ENCODE data around the gene DYNC1LI2. TPM values are rescaled to one million over a fixed set of nuclear protein-coding genes. Genes with fewer than 3 reads are reported as not detected.

Gene DYNC1LI2
- total and polyA plus RNA-seq, 12 donors: 27.2 to 109 (median 88.2) TPM

- H3K27me3 ChIP-seq: no peaks in the 10 kb centered on the region
- intact Hi-C loops (cut with DNase I): no loop called here
- peaks cover 0 to 12% (median 0%) of the 10 kb centered on the region in 9 donors for H3K36me3 ChIP-seq
- no peak overlapping the region for H3K4me3 ChIP-seq
- WGBS, 2 donors: 87 to 90% methylated on average over 7 of the region's 7 CpGs
- no peaks in the 10 kb centered on the region for H3K9me3 ChIP-seq
- ATAC-seq (no peak), DNase-seq (no peak)
- no peak overlapping the region for H3K27ac ChIP-seq
- no peaks in the 10 kb centered on the region for H3K4me1 ChIP-seq
- TF ChIP-seq CTCF (IDR thresholded peaks at IDR 0.05): no peak
These were observed 74.2 kb downstream of the DYNC1LI2 start for GRCh38 chr16:66677179-66677578.

GRCh38 chr16:66676599-66676998, 74.8 kb downstream of the DYNC1LI2 start:
- no peak overlapping the region for H3K27ac ChIP-seq
- H3K4me3 ChIP-seq: no peak overlapping the region
- no peaks in the 10 kb centered on the region for H3K4me1 ChIP-seq
- intact Hi-C loops (cut with DNase I): no loop called here
- no peak for DNase-seq
- peaks cover 0 to 12% (median 0%) of the 10 kb centered on the region in 9 donors for H3K36me3 ChIP-seq
- H3K27me3 ChIP-seq: no peaks in the 10 kb centered on the region
- no peak for TF ChIP-seq CTCF (IDR thresholded peaks at IDR 0.05)
- 92 to 94% methylated on average over 3 of the region's 3 CpGs for WGBS, 2 donors
- no peak for ATAC-seq
- no peaks in the 10 kb centered on the region for H3K9me3 ChIP-seq

- Histone ChIP-seq H3K9me3 (no peaks in the 10 kb centered on the region), H3K27me3 (no peaks in the 10 kb centered on the region), H3K4me3 (no peak overlapping the region), H3K36me3 (peaks cover 0 to 9% (median 0%) of the 10 kb centered on the region in 9 donors), H3K4me1 (peaks cover 0 to 8% (median 0%) of the 10 kb centered on the region in 9 donors), H3K27ac (no peak overlapping the region)
- ATAC-seq (no peak), DNase-seq (no peak)
- no peak for TF ChIP-seq CTCF (IDR thresholded peaks at IDR 0.05)
- intact Hi-C loops (cut with DNase I): no loop called here
- 81 to 87% methylated on average over 2 of the region's 2 CpGs for WGBS, 2 donors
These were observed 77.7 kb downstream of the DYNC1LI2 start for GRCh38 chr16:66673691-66674090.

Other genes starting within 250 kb of the DYNC1LI2 start
- gene TK2, start 201.5 kb downstream of the DYNC1LI2 start, total RNA-seq: 10 to 100 TPM; 16.0 to 26.0 (median 21.4) TPM
- gene TK2, start 201.5 kb downstream of the DYNC1LI2 start, polyA plus RNA-seq: 10 to 100 TPM in 1 of 2 donors, 1 to 10 TPM in 1; 8.0 to 13.6 TPM
- gene CKLF, start 199.0 kb downstream of the DYNC1LI2 start, total RNA-seq: 10 to 100 TPM in 3 of 10 donors, 1 to 10 TPM in 7; 1.6 to 19.9 (median 6.7) TPM
- 10 to 100 TPM in 1 of 2 donors, 1 to 10 TPM in 1; 6.8 to 24.1 TPM for gene CKLF, start 199.0 kb downstream of the DYNC1LI2 start, polyA plus RNA-seq
- 1 to 10 TPM in 5 of 10 donors, under 1 TPM in 5; 0.50 to 2.1 (median 0.98) TPM for gene CMTM1, start 185.2 kb downstream of the DYNC1LI2 start, total RNA-seq
- gene CMTM1, start 185.2 kb downstream of the DYNC1LI2 start, polyA plus RNA-seq: under 1 TPM in 1 of 2 donors, not detected in 1; 0.19 TPM
- gene CMTM2, start 172.1 kb downstream of the DYNC1LI2 start, total RNA-seq: under 1 TPM in 4 of 10 donors, not detected in 6; 0.33 to 0.95 (median 0.63) TPM
- gene CMTM2, start 172.1 kb downstream of the DYNC1LI2 start, polyA plus RNA-seq: not detected
- 10 to 100 TPM in 3 of 10 donors, 1 to 10 TPM in 7; 6.6 to 19.9 (median 7.9) TPM for gene CMTM3, start 146.9 kb downstream of the DYNC1LI2 start, total RNA-seq
- 10 to 100 TPM; 12.0 to 18.0 TPM for gene CMTM3, start 146.9 kb downstream of the DYNC1LI2 start, polyA plus RNA-seq
- 10 to 100 TPM in 8 of 10 donors, 1 to 10 TPM in 2; 7.3 to 14.6 (median 12.1) TPM for gene CMTM4, start 54.9 kb downstream of the DYNC1LI2 start, total RNA-seq
- gene CMTM4, start 54.9 kb downstream of the DYNC1LI2 start, polyA plus RNA-seq: 1 to 10 TPM; 4.5 to 4.6 TPM
- under 1 TPM in 1 of 10 donors, not detected in 9; 0.12 TPM for gene TERB1, start 50.0 kb upstream of the DYNC1LI2 start, total RNA-seq
- not detected for gene TERB1, start 50.0 kb upstream of the DYNC1LI2 start, polyA plus RNA-seq
- 10 to 100 TPM; 29.6 to 35.9 (median 31.3) TPM for gene NAE1, start 79.4 kb upstream of the DYNC1LI2 start, total RNA-seq
- gene NAE1, start 79.4 kb upstream of the DYNC1LI2 start, polyA plus RNA-seq: 10 to 100 TPM; 23.7 to 27.8 TPM
- gene CA7, start 92.8 kb upstream of the DYNC1LI2 start, total RNA-seq: not detected
- gene CA7, start 92.8 kb upstream of the DYNC1LI2 start, polyA plus RNA-seq: not detected
- 1 to 10 TPM; 2.9 to 5.7 (median 3.8) TPM for gene PDP2, start 128.9 kb upstream of the DYNC1LI2 start, total RNA-seq
- gene PDP2, start 128.9 kb upstream of the DYNC1LI2 start, polyA plus RNA-seq: 1 to 10 TPM; 1.2 to 1.4 TPM
- under 1 TPM in 3 of 10 donors, not detected in 7; 0.25 to 0.47 (median 0.47) TPM for gene CDH16, start 167.3 kb upstream of the DYNC1LI2 start, total RNA-seq
- gene CDH16, start 167.3 kb upstream of the DYNC1LI2 start, polyA plus RNA-seq: under 1 TPM; 0.15 to 0.59 TPM
- 1,000 to 10,000 TPM in 1 of 10 donors, 100 to 1,000 TPM in 5, 10 to 100 TPM in 4; 48.4 to 1,227 (median 105) TPM for gene RRAD, start 173.9 kb upstream of the DYNC1LI2 start, total RNA-seq
- 100 to 1,000 TPM; 176 to 435 TPM for gene RRAD, start 173.9 kb upstream of the DYNC1LI2 start, polyA plus RNA-seq
- 100 to 1,000 TPM; 103 to 196 (median 111) TPM for gene CIAO2B, start 182.8 kb upstream of the DYNC1LI2 start, total RNA-seq
- 100 to 1,000 TPM; 189 to 743 TPM for gene CIAO2B, start 182.8 kb upstream of the DYNC1LI2 start, polyA plus RNA-seq
- gene CES2, start 183.9 kb upstream of the DYNC1LI2 start, total RNA-seq: 100 to 1,000 TPM in 3 of 10 donors, 10 to 100 TPM in 7; 56.1 to 194 (median 81.5) TPM
- 100 to 1,000 TPM in 1 of 2 donors, 10 to 100 TPM in 1; 25.1 to 145 TPM for gene CES2, start 183.9 kb upstream of the DYNC1LI2 start, polyA plus RNA-seq
- 1 to 10 TPM in 6 of 10 donors, under 1 TPM in 4; 0.45 to 2.4 (median 1.1) TPM for gene CES3, start 209.7 kb upstream of the DYNC1LI2 start, total RNA-seq
- 1 to 10 TPM in 1 of 2 donors, under 1 TPM in 1; 0.07 to 2.8 TPM for gene CES3, start 209.7 kb upstream of the DYNC1LI2 start, polyA plus RNA-seq
- 10 to 100 TPM in 1 of 10 donors, 1 to 10 TPM in 9; 3.8 to 10.4 (median 6.0) TPM for gene CES4A, start 237.0 kb upstream of the DYNC1LI2 start, total RNA-seq
- gene CES4A, start 237.0 kb upstream of the DYNC1LI2 start, polyA plus RNA-seq: 10 to 100 TPM; 12.3 to 20.6 TPM

All from heart right ventricle (tissue), 16 donors.